HCEC 1CT (cell line): ENCODE data around the gene CMSS1.

Experiments
- DNase-seq: peaks from one replicate; pipeline ENCODE4 v3.0.0-alpha.2; 2017

Gene CMSS1

GRCh38 chr3:99877031-99877579, 59.4 kb downstream of the CMSS1 start:
- DNase-seq = no peak

GRCh38 chr3:99878005-99878404, 60.3 kb downstream of the CMSS1 start:
- DNase-seq = peak; percentile 91

DNA sequence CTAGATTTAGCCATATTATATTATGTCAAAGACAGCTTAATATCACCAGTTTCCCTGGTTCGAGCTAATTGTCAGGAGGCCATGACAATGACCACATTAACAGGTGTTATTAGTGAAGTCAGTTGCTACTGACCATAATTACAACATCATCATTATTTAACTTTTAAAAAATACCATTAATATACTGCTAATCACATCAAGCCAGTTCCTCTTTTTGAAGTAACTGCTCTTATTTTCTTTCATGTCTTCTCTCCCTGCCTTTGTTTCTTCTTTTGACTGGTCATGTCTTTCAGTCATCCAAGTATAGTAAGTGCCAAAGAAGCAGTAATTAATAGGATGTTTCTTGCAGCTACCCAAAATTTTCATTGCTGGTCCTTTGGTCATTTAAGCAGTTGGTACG, 61.6 kb downstream of the CMSS1 start:
- DNase-seq = no peak

DNA sequence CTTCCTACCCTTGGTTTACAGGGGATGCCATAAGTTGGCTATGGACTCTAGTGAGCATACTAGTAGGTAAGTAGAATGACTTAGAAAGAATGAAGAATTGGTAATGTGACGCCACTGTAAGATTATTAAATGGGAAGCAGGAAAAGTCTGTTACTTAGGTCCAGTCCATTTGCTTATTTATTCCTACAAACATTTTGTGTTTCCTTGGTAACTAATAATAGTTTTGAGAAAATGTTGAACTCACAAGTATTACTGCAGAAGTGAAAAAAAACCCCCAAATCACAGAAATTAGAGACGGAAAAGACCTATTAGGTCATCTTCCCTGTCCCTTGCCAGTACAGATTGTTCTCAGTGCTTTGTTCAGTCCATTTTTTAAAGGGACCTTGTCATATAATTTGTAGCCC, 63.5 kb downstream of the CMSS1 start:
- DNase-seq = no peak

DNA sequence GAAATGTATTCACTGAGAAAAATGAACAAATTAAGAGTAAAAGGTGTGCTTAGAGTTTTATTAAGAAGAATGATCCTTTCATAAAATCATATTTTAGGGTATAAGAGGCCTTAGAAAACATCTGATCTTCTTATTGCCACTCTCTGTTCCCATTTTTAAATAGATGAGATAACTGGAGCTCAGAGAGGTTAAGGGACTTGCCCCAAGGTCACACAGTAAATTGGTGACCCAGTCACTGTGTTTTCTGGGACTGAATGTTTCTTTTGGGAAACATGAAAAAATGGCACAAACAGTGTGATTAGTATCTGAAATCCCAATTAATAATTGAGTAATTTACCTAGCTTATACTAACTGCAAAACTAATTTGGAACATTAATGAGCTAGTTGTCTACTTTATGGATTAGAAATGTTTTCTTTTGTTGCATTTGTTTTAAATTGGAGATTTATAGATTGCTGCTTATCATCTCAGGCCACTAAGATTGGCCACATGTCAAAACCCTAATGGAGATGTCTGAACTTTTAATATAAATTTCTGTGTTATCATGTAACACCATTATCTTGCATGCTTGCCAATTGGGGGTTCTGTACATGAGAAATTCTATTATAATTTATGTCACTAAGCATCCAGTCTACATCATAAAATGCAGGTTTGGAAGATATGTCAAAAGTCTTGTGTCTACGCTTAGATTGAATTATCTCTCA, 64.9 kb downstream of the CMSS1 start:
- DNase-seq = no peak

- DNase-seq = no peak
These were observed 65.4 kb downstream of the CMSS1 start for GRCh38 chr3:99883138-99883461.

DNA sequence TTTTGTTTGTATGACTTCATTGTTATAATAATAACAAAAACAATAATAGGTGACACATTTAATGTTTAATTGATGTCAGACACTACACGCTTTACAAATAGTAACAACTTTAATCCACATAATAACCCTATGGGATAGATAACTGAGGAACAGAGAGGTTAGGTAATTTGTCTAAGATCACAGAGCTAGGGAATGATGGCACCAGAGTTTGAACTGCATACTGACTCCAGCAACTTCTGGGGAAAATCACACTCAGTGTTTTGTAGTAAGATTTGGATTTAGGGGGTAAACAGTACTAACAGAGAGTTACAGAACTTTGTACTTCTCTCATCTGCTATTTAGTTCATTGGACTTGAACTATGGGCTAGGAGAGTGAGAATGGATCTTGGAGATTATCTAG, 66.0 kb downstream of the CMSS1 start:
- no peak for DNase-seq

GRCh38 chr3:99884484-99884883, 66.8 kb downstream of the CMSS1 start:
- no peak for DNase-seq

DNA sequence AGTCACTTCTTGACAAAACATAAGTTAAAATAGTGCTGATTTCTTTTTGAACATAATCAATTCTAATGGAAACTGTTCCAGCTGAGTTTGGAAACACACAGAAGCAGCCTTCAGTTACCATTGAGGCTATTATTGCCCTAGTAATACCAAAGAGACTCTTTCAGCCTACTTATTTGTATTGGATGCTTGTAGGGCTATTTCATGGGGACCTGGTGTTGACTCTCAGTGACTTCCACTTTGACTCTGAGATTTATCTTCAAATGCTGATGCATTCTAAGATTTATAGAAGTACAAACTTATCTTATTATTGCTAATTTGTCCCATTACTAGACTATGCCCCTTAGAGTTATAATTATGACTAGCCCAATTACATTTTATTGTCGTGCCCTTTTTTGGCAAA, 67.4 kb downstream of the CMSS1 start:
- no peak for DNase-seq

DNA sequence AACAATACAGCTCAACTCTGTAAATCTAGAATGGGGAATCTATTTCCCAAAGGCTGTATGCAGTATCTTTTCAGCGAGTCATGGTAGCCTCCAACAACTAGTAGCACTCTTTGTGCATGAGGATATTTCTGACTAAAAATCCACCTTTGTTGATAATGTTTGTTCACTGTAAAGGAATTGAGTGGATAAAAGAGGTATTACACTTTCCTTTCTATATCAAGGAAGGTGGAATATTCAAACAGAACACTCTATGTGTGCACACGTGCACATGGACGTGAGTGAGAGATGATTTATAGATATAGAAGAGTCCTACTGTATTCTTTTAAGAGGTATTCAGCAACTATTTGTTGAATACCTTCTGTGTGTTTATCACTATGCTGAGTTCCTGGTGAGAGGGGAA, 68.2 kb downstream of the CMSS1 start:
- DNase-seq = no peak

GRCh38 chr3:99891610-99892285, 74.1 kb downstream of the CMSS1 start:
- no peak for DNase-seq

DNA sequence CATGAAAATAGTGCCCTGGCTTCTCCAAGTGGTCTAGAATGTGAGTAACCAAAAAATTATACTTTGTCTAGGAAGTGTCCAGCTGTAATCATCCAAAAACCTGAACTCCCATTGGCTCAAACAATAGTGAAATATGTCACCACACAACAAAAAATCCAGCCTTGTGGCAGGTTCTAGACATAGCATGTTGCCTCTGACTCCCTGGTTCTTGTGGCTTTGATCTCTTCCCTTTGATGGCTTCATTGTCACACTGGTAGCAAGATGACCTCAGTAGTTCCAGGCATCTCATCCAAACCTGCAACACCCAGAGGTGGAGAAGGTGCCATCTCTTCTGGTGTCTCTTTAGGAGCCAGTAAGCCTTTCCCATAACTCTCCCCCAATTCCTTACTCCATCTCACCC, 74.7 kb downstream of the CMSS1 start:
- DNase-seq = no peak

- no peak for DNase-seq
These were observed 77.6 kb downstream of the CMSS1 start for GRCh38 chr3:99895131-99895696.

DNA sequence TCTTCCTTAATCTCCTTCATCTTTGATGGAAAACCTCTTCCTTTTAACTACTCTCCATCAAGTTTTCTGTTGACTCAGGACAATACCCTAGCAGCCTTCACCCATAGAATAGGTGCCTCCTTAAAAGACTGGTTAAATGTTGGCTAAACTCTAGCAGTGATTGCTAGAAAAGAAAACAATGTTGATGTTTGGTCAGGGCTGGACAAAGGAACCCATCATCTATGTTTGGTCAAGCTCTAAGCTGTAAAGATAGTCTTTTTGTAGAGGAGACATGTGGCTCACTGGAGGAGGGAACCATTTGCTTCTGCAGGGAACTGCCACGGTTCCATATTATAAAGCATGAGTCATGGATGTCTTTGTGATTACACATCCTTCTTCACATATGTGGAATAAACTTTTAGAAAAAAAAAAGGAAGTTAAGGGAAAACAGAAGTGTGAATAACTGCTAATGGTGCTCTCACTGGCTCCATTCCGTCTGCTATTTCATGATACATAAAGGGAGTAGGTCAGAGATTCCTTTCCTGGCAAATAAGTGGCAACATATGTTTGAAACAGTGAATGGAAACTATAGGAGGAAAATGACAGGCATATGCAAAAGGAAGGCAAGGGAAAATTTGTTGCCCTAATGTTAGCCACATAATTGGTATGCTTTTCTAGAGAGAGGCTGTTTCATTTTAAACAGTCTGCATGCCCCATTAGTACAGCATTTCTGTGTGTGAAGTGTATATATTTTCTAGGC, 78.2 kb downstream of the CMSS1 start:
- peak; percentile 94 for DNase-seq

- DNase-seq = no peak
These were observed 78.8 kb downstream of the CMSS1 start for GRCh38 chr3:99896482-99896881.

DNA sequence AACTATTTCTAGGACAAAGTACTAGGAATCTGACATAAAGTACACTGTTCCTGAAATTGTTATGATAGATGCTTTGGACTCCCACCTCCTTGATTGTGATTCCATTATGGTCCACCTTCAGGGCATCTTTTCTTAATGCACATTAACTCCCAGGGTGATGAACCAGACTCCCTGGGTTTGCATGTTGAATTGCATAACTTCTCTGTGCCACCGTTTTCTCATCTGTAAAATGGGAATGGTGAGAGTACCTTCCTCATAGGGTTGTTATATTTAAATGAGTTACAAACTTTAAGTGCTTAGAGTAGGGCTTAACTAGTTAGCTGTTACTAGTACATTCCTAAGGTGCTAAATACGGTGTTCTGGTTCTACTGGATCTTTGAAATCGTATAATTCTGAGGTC, 81.9 kb downstream of the CMSS1 start:
- DNase-seq = no peak

- no peak for DNase-seq
These were observed 82.6 kb downstream of the CMSS1 start for GRCh38 chr3:99900248-99900647.

- DNase-seq = peak; percentile 92
These were observed 83.7 kb downstream of the CMSS1 start for GRCh38 chr3:99901200-99901926.

DNA sequence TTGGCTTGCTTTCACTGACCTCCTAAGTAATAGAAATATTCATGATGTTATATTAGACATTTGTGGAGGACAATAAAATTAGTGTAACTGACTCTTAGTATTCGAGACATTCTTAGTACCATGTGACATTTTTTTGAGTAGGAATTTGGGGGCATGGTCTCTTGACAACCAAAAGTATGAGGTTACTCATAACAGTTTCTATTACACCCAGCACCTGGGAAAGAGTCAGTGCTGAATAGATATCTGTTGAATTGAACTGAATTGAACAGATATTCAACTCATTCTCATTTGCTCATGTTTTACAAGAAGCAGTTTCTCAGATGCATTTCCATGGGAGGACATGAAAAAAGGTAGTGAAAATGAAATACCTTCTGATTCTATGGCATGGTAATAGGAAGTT, 84.4 kb downstream of the CMSS1 start:
- DNase-seq = peak; percentile 54

DNA sequence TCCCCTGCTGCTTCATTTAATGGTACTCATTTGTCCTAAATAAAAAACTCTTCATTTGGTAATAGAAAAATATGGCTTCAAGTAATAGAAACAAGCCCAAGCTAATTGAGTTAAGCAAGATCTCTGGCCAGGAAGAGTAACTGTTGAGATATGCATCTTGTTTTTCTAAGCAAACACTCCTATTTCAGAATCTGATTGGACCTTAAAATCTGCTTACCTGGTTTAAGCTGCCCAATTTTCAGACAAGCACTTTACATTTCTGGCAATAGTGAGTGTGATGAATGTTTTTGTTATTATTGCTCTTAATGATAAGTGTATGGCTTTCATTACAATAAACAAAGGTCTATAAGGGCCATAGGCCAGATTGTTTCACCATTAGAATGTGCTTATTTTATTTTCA, 86.2 kb downstream of the CMSS1 start:
- DNase-seq = no peak

GRCh38 chr3:99907959-99908544, 90.4 kb downstream of the CMSS1 start:
- DNase-seq = no peak

GRCh38 chr3:99909714-99910495, 92.2 kb downstream of the CMSS1 start:
- peak; percentile 72 for DNase-seq
